Kidney (tissue), 14 donors: Measurements from ENCODE around the gene PRKCI. TPM values are rescaled to one million over a fixed set of nuclear protein-coding genes. Genes with fewer than 3 reads are reported as not detected.
A peak's percentile ranks its signal among the peaks of the same experiment; 100 is the strongest.
"Not testable (repeated sequence)": the region's sequence is repeated elsewhere in the genome, so short reads cannot be mapped to it uniquely, and the experiment has no call there.

Experiments
- DNase-seq, 5 donors: peaks; one replicate each; pipeline ENCODE4 v3.0.0-alpha.2; 2013 to 2020
- FAIRE-seq: peaks from 2 replicates; lab custom pipeline; 2012; peaks lifted over from hg19 to GRCh38; lab: Jason Lieb, UNC
- H3K27ac ChIP-seq, 2 donors: one replicate each; pipeline ENCODE4 v1.7.0; 2013; ENCODE audit warnings: low read depth in 2 of 2, low read length in 2 of 2, inconsistent platforms in 1 of 2
- H3K27me3 ChIP-seq: one replicate; pipeline ENCODE4 v1.7.1; 2013; ENCODE audit warnings: low read length, inconsistent platforms; ENCODE audit not compliant: control insufficient read depth, insufficient read depth
- H3K36me3 ChIP-seq, 3 donors: one replicate each; pipeline versions ENCODE4 v1.7.0 to v1.7.1; 2013; ENCODE audit warnings: low read length in 3 of 3, control low read depth in 1 of 3, inconsistent platforms in 1 of 3; ENCODE audit not compliant: insufficient read depth in 3 of 3, control insufficient read depth in 2 of 3
- H3K4me1 ChIP-seq, 3 donors: one replicate each; pipeline versions ENCODE4 v1.7.0 to v1.7.1; 2013; ENCODE audit warnings: low read length in 3 of 3, inconsistent platforms in 1 of 3, low read depth in 1 of 3; ENCODE audit not compliant: control insufficient read depth in 2 of 3, insufficient read depth in 2 of 3
- H3K4me3 ChIP-seq, 3 donors: one replicate each; pipeline versions ENCODE4 v1.7.0 to v1.8.1; 2013; ENCODE audit warnings: low read length in 3 of 3, control low read depth in 1 of 3, inconsistent platforms in 1 of 3
- H3K9ac ChIP-seq, 3 donors: one replicate each; pipeline versions ENCODE4 v1.7.0 to v1.7.1; 2013; ENCODE audit warnings: low read length in 3 of 3, control low read depth in 1 of 3, inconsistent platforms in 1 of 3
- H3K9me3 ChIP-seq, 3 donors: one replicate each; pipeline versions ENCODE4 v1.7.0 to v1.7.1; 2013; ENCODE audit warnings: low read length in 3 of 3, control low read depth in 1 of 3, inconsistent platforms in 1 of 3; ENCODE audit not compliant: control insufficient read depth in 2 of 3, insufficient read depth in 1 of 3
- CTCF ChIP-seq: IDR thresholded peaks from 3 replicates; pipeline ENCODE4 v1.5.1; 2012; ENCODE audit warnings: mild to moderate bottlenecking, moderate library complexity, borderline replicate concordance; ENCODE audit not compliant: insufficient read depth; ENCODE audit errors: extremely low read depth
- intact Hi-C: fragments of 100-400 bp; cut with DNase I; formaldehyde crosslinking; loops from one replicate; pipeline ENCODE4 v1.11.1; 2022
- polyA plus RNA-seq: library from polyadenylated mRNA; stranded (reverse); fragments of 350-450 nt; fragmentation: Illumina TruSeq; extraction: RNeasy Lipid Tissue Mini Kit (QIAGEN cat#74804); gene quantifications from one replicate; pipeline ENCODE4 v1.2.3, GENCODE V29; 2014; ENCODE audit warnings: low read depth, low replicate concordance; ENCODE audit not compliant: insufficient read depth
- total RNA-seq: library from RNA; stranded (reverse); fragmentation: NEBNext Ultra II Directional; extraction: Animal tissue kit (Norgen Biotek cat#: 25700); gene quantifications from one replicate; pipeline ENCODE4 v1.2.1, GENCODE V29; 2021
- donor health status: control.
- donor health status: control.
- donor health status: control.
- donor health status: control.
- donor health status: control.
- donor health status: DM: yes; HTN: yes; CAD: no.
- donor health status: Normal renal cell carcinoma (clear cell type).

Gene PRKCI
- total and polyA plus RNA-seq, 2 donors from 2014 or later: 12.6 to 41.5 TPM

GRCh38 chr3:170203457-170203856 is 18.8 kb upstream of the PRKCI start:
- no peak for TF ChIP-seq CTCF
- intact Hi-C loops: no loop called here
- no peak overlapping the region for H3K4me3 ChIP-seq
- H3K27me3 ChIP-seq: no peaks in the 10 kb centered on the region
- H3K36me3 ChIP-seq: no peaks in the 10 kb centered on the region
- no peak overlapping the region for H3K9ac ChIP-seq
- no peak for DNase-seq
- no peaks in the 10 kb centered on the region for H3K4me1 ChIP-seq
- no peak overlapping the region for H3K27ac ChIP-seq
- no peak for FAIRE-seq
- H3K9me3 ChIP-seq: no peaks in the 10 kb centered on the region

DNA sequence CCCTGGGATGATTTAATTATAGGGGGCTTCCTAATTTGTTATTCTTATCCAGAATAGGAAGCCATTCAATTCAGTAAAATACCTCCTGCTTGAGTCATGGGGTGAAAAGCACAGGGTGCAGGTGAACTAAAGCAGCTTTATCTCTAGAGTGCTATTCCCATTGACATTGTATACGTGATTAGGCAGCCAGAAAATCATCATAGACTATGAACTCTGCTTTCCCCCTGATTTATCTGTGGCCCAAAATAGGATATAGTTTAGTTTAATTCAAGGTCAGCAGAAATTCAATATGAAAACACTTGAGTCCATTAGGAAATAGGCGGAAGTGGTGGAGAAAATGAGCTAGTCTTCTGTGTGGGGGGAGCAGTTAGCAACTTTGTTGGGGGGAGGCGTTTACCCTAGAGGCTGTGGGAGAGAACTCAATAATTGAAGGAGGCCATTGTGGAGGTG is 18.2 kb upstream of the PRKCI start:
- Histone ChIP-seq H3K27ac (no peak overlapping the region), H3K4me3 (no peak overlapping the region), H3K36me3 (no peaks in the 10 kb centered on the region), H3K4me1 (no peaks in the 10 kb centered on the region), H3K27me3 (no peaks in the 10 kb centered on the region), H3K9me3 (no peaks in the 10 kb centered on the region), H3K9ac (no peak overlapping the region)
- intact Hi-C loops: no loop called here
- DNase-seq (no peak), FAIRE-seq (no peak)
- TF ChIP-seq CTCF: no peak

DNA sequence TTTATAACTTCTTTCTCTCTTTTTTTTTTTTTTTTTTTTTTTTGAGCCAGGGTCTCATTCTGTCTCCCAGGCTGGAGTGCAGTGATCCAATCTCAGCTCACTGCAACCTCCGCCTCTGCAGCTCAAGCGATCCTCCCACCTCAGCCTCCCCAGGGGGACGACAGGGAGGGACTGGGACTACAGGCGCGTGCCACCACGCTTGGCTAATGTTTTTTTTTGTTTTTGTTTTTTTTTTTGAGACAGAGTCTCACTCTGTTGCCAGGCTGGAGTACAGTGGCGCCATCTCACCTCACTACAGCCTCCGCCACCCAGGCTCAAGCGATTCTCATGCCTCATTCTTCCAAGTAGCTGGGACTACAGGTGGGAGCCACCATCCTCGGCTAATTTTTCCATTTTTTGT is 17.7 kb upstream of the PRKCI start:
- DNase-seq: no peak
- H3K9me3 ChIP-seq: no peaks in the 10 kb centered on the region
- no peak overlapping the region for H3K9ac ChIP-seq
- no peaks in the 10 kb centered on the region for H3K27me3 ChIP-seq
- TF ChIP-seq CTCF: no peak
- H3K27ac ChIP-seq: no peak overlapping the region
- intact Hi-C loops: no loop called here
- no peak for FAIRE-seq
- no peaks in the 10 kb centered on the region for H3K4me1 ChIP-seq
- H3K36me3 ChIP-seq: no peaks in the 10 kb centered on the region
- H3K4me3 ChIP-seq: no peak overlapping the region

GRCh38 chr3:170205302-170205701 is 16.9 kb upstream of the PRKCI start:
- peak in 2 of 5 donors; percentile 10 to 62 for DNase-seq
- Histone ChIP-seq H3K27me3 (no peaks in the 10 kb centered on the region), H3K4me1 (no peaks in the 10 kb centered on the region), H3K9ac (no peak overlapping the region), H3K4me3 (no peak overlapping the region), H3K9me3 (no peaks in the 10 kb centered on the region), H3K36me3 (no peaks in the 10 kb centered on the region), H3K27ac (no peak overlapping the region)
- intact Hi-C loops: no loop called here
- TF ChIP-seq CTCF: no peak
- FAIRE-seq: no peak

DNA sequence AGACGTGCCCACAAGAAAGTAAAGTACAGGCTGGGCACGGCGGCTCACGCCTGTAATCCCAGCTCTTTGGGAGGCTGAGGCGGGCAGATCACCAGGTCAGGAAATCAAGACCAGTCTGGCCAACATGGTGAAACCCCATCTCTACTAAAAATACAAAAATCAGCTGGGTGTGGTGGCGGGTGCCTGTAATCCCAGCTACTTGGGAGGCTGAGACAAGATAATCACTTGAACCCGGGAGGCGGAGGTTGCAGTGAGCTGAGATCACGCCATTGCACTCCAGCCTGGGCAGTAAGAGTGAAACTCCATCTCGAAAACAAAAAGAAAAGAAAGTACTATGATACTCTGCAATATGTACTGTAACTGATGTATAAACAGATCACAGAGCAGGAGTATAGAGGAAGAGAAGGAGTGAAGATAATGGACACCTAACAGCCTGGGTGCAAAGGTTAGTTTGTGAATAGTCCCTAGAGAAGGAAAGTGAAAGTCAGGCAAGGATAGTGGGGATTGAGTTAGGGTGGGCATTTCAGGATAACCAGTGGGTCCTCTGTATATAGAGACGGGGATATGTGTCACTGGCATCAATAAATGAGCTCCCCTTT is 16.0 kb upstream of the PRKCI start:
- H3K4me1 ChIP-seq, FAIRE-seq, H3K27ac ChIP-seq, H3K27me3 ChIP-seq, DNase-seq, intact Hi-C loops, H3K4me3 ChIP-seq, H3K36me3 ChIP-seq, H3K9ac ChIP-seq, H3K9me3 ChIP-seq: not testable (repeated sequence)
